Endothelial cell of umbilical vein (primary cell): ENCODE results near the gene AKAP8L. TPM values are rescaled to one million over a fixed set of nuclear protein-coding genes. Genes with fewer than 3 reads are reported as not detected.

Experiments
- BruUV-seq: library from RNA; stranded (reverse); fragments of 400-500 nt; replicated peaks from 2 replicates; lab custom pipeline; 2021; lab: Mats Ljungman, UMichigan
- CTCF ChIA-PET: fragments of 300-600, 350-600 bp; sonication (Branson Sonifier 250); formaldehyde crosslinking; loops from one replicate; lab custom pipeline; 2021; ENCODE audit warnings: antibody characterized with exemption, inconsistent platforms; lab: Charles Lee
- POLR2A ChIA-PET: fragments of 300-600, 350-600 bp; sonication (Branson Sonifier 250); formaldehyde crosslinking; loops from one replicate; lab custom pipeline; 2021; ENCODE audit warnings: antibody characterized with exemption, inconsistent platforms; lab: Charles Lee
- DNase-seq: peaks from one replicate; pipeline ENCODE4 v3.0.0-alpha.2; 2011; ENCODE audit warnings: low read depth, low spot score
- FAIRE-seq: peaks from 2 replicates; lab custom pipeline; 2011; peaks lifted over from hg19 to GRCh38; lab: Jason Lieb, UNC
- H2AFZ ChIP-seq: 2 replicates; pipeline ENCODE4 v1.6.0; 2012; ENCODE audit warnings: low read depth, low read length, control low read depth, inconsistent platforms
- H3K27ac ChIP-seq: 2 replicates; pipeline ENCODE4 v1.5.1; 2011; ENCODE audit warnings: low read depth, mild to moderate bottlenecking, control low read depth, low read length, moderate library complexity; ENCODE audit not compliant: insufficient read depth
- H3K27me3 ChIP-seq, 2 experiments: 2 replicates each; pipeline versions ENCODE4 v1.6.0 to v1.6.1; 2011; ENCODE audit warnings: low read length in 2 of 2, mixed read lengths in 1 of 2; ENCODE audit not compliant: control insufficient read depth in 2 of 2, insufficient read depth in 2 of 2
- H3K36me3 ChIP-seq, 2 experiments: 2 replicates in 1 of 2; 3 replicates in 1 of 2; pipeline ENCODE4 v1.5.1; 2011; ENCODE audit warnings: low read length in 2 of 2, mild to moderate bottlenecking in 1 of 2, moderate library complexity in 1 of 2; ENCODE audit not compliant: control insufficient read depth in 2 of 2, insufficient read depth in 2 of 2; ENCODE audit errors: extremely low read depth in 1 of 2
- H3K4me1 ChIP-seq: 3 replicates; pipeline ENCODE4 v1.5.1; 2011; ENCODE audit warnings: mild to moderate bottlenecking, low read length; ENCODE audit not compliant: control insufficient read depth, insufficient read depth; ENCODE audit errors: extremely low read depth
- H3K4me2 ChIP-seq: 2 replicates; pipeline ENCODE4 v1.6.1; 2011; ENCODE audit warnings: low read length, control low read depth, mixed read lengths; ENCODE audit not compliant: insufficient read depth
- H3K4me3 ChIP-seq, 3 experiments: fragments of 200-600 bp in 1 of 3; sonication (generic), shearing (Covaris generic) in 1 of 3; replicated peaks in 1 of 3; 2 replicates each; pipeline ENCODE4 v1.5.1; 2011 to 2016; ENCODE audit warnings: control low read depth in 3 of 3, low read length in 3 of 3, mild to moderate bottlenecking in 2 of 3, inconsistent platforms in 1 of 3, low read depth in 1 of 3, moderate library complexity in 1 of 3; ENCODE audit not compliant: insufficient read depth in 1 of 3
- H3K79me2 ChIP-seq: 2 replicates; pipeline ENCODE4 v1.6.0; 2012; ENCODE audit warnings: low read length, inconsistent platforms; ENCODE audit not compliant: control insufficient read depth, insufficient read depth
- H3K9ac ChIP-seq: replicated peaks from 2 replicates; pipeline ENCODE3; 2011; ENCODE audit warnings: low read length, control low read depth; ENCODE audit not compliant: insufficient read depth; ENCODE audit errors: extremely low read depth
- H3K9me1 ChIP-seq: replicated peaks from 3 replicates; pipeline ENCODE4 v1.6.0; 2011; ENCODE audit warnings: mild to moderate bottlenecking, low read length; ENCODE audit not compliant: control insufficient read depth, insufficient read depth; ENCODE audit errors: extremely low read depth
- H3K9me3 ChIP-seq: replicated peaks from 2 replicates; pipeline ENCODE4 v1.5.1; 2012; ENCODE audit warnings: low read length, inconsistent platforms; ENCODE audit not compliant: control insufficient read depth, insufficient read depth
- H4K20me1 ChIP-seq: replicated peaks from 2 replicates; pipeline ENCODE3; 2011; ENCODE audit warnings: mild to moderate bottlenecking, low read length; ENCODE audit not compliant: control insufficient read depth, insufficient read depth; ENCODE audit errors: extremely low read depth
- EZH2 ChIP-seq: IDR thresholded peaks from 2 replicates; pipeline ENCODE4 v1.6.1; 2012; ENCODE audit warnings: borderline replicate concordance, low read depth, mild to moderate bottlenecking, moderate library complexity, low read length, inconsistent platforms; ENCODE audit not compliant: severe bottlenecking
- FOS ChIP-seq: IDR thresholded peaks from 2 replicates; pipeline ENCODE4 v1.6.1; 2011; ENCODE audit warnings: mild to moderate bottlenecking, low read length, moderate library complexity, borderline replicate concordance; ENCODE audit not compliant: insufficient read depth
- GATA2 ChIP-seq: IDR thresholded peaks from 2 replicates; pipeline ENCODE4 v1.7.0; 2011; ENCODE audit warnings: low read depth, mild to moderate bottlenecking, moderate library complexity, mixed read lengths, low read length; ENCODE audit not compliant: insufficient read length, insufficient read depth
- JUN ChIP-seq: IDR thresholded peaks from 2 replicates; pipeline ENCODE4 v1.6.1; 2011; ENCODE audit warnings: borderline replicate concordance, low read depth; ENCODE audit not compliant: insufficient read length, insufficient read depth
- MYC ChIP-seq: IDR thresholded peaks from one replicate; pipeline ENCODE4 v1.6.1; 2011; ENCODE audit warnings: mild to moderate bottlenecking, low read depth, low read length
- POLR2A ChIP-seq: IDR thresholded peaks from 2 replicates; pipeline ENCODE4 v1.6.1; 2012; ENCODE audit warnings: low read depth, mild to moderate bottlenecking, control low read depth, low read length
- POLR2AphosphoS5 ChIP-seq: IDR thresholded peaks from 2 replicates; pipeline ENCODE4 v1.6.1; 2012; ENCODE audit warnings: low read depth, mild to moderate bottlenecking, control low read depth, low read length, moderate library complexity; ENCODE audit not compliant: insufficient read depth
- dilution Hi-C: fragments of 300-500 bp; cut with MboI; formaldehyde crosslinking; loops from one replicate; pipeline ENCODE4 v1.15.0; 2019; ENCODE audit warnings: low sequenced_read_pairs; ENCODE audit not compliant: extremely low pct_ligation_motif_present
- intact Hi-C: fragments of 100-400 bp; cut with micrococcal nuclease; formaldehyde crosslinking; loops from one replicate; pipeline ENCODE4 v1.10.0; 2022
- polyA plus RNA-seq, 4 experiments: library from polyadenylated mRNA; depleted of rRNA in 3 of 4; stranded (reverse) in 3 of 4; unstranded in 1 of 4; fragments of >200 nt; gene quantifications; 2 replicates each; pipeline versions ENCODE4 v1.2.1 to v1.2.3, GENCODE V29; 2011 to 2012; ENCODE audit warnings: missing spikeins in 1 of 4
- total RNA-seq: library from RNA; stranded (reverse); gene quantifications from 2 replicates; pipeline ENCODE4 v1.2.3, GENCODE V29; 2021
- TF ChIP-seq, protein P1 (sequence below): IDR thresholded peaks from 2 replicates; pipeline ENCODE4 v1.6.1; 2011; ENCODE audit not compliant: insufficient read depth, insufficient read length
- TF ChIP-seq, protein P2 (sequence below), 2 donors: IDR thresholded peaks; 1 replicate in 1 of 2; 2 replicates in 1 of 2; pipeline ENCODE4 v1.5.1; 2011; ENCODE audit warnings: low read length in 2 of 2, mild to moderate bottlenecking in 2 of 2, moderate library complexity in 2 of 2, control low read depth in 1 of 2, inconsistent platforms in 1 of 2, low read depth in 1 of 2; ENCODE audit not compliant: insufficient read depth in 1 of 2; ENCODE audit errors: extremely low read depth in 1 of 2

The AKAP8L gene
- total and polyA plus RNA-seq, 2 donors (not counting 3 experiments of a cell fraction or from before 2014, with no cell fraction given): 63.9 to 99.6 TPM

- Histone ChIP-seq H3K4me3 (no peak overlapping the region), H3K79me2 (peaks cover 63% of the 10 kb centered on the region), H3K27ac (no peak overlapping the region), H3K4me1 (peaks cover 17% of the 10 kb centered on the region), H3K9me1 (no peaks in the 10 kb centered on the region), H4K20me1 (no peaks in the 10 kb centered on the region), H3K4me2 (no peak overlapping the region), H3K9me3 (no peaks in the 10 kb centered on the region), H3K27me3 (no peaks in the 10 kb centered on the region), H3K36me3 (peaks cover 12 to 29% of the 10 kb centered on the region in 2 experiments), H3K9ac (no peak overlapping the region), H2AFZ (no peak overlapping the region)
- intact Hi-C loops: no loop called here
- POLR2A ChIA-PET: no interaction called here
- no peak for TF ChIP-seq EZH2
- no peak for TF ChIP-seq POLR2AphosphoS5
- TF ChIP-seq, protein P1, sequence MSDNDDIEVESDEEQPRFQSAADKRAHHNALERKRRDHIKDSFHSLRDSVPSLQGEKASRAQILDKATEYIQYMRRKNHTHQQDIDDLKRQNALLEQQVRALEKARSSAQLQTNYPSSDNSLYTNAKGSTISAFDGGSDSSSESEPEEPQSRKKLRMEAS: no peak
- BruUV-seq: no TSS peak
- dilution Hi-C loops: no loop called here
- FAIRE-seq: no peak
- DNase-seq: no peak
- CTCF ChIA-PET: no interaction called here
Measured at GRCh38 chr19:15374105-15374651, 44.6 kb downstream of the AKAP8L start.

DNA sequence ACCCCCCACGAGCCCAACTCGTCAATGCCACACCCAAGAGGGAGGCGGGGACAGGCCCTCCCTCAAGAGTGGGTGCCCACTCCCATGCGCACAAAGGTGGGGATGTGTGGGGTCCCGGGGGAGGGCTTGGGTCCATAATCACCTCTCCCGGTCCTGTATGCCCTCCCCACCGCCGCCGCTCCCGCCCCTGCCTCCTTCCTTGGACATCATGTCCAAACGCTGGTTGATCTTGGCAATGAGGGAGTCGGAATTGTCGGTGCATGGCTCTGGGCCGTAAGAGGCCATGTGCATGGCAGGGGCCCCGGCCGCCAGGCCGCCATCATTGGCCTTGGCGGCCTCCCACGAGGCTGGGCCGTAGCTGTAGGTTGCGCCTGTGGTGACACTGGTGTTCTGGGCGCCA lies 45.1 kb downstream of the AKAP8L start:
- H3K4me1 ChIP-seq: peaks cover 17% of the 10 kb centered on the region
- no peak overlapping the region for H3K4me3 ChIP-seq
- TF ChIP-seq MYC: no peak
- TF ChIP-seq JUN: no peak
- TF ChIP-seq FOS: no peak
- TF ChIP-seq, protein P1: no peak
- TF ChIP-seq, protein P2, sequence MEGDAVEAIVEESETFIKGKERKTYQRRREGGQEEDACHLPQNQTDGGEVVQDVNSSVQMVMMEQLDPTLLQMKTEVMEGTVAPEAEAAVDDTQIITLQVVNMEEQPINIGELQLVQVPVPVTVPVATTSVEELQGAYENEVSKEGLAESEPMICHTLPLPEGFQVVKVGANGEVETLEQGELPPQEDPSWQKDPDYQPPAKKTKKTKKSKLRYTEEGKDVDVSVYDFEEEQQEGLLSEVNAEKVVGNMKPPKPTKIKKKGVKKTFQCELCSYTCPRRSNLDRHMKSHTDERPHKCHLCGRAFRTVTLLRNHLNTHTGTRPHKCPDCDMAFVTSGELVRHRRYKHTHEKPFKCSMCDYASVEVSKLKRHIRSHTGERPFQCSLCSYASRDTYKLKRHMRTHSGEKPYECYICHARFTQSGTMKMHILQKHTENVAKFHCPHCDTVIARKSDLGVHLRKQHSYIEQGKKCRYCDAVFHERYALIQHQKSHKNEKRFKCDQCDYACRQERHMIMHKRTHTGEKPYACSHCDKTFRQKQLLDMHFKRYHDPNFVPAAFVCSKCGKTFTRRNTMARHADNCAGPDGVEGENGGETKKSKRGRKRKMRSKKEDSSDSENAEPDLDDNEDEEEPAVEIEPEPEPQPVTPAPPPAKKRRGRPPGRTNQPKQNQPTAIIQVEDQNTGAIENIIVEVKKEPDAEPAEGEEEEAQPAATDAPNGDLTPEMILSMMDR (IDR thresholded peaks at IDR 0.05; ENCODE audit: extremely low read depth in 1 of 2, insufficient read depth in 1 of 2, low read depth in 1 of 2, low read length in 2 of 2): no peak
- no peak for TF ChIP-seq POLR2A
- no peak for TF ChIP-seq POLR2AphosphoS5
- no peak for TF ChIP-seq EZH2
- TF ChIP-seq GATA2: no peak
- intact Hi-C loops: no loop called here
- H2AFZ ChIP-seq: no peak overlapping the region
- H3K79me2 ChIP-seq: peaks cover 58% of the 10 kb centered on the region
- H3K4me2 ChIP-seq: no peak overlapping the region
- no TSS peak for BruUV-seq
- peaks cover 14 to 31% of the 10 kb centered on the region in 2 experiments for H3K36me3 ChIP-seq
- ChIA-PET CTCF (no interaction called here), POLR2A (no interaction called here)
- no peak overlapping the region for H3K27ac ChIP-seq
- no peaks in the 10 kb centered on the region for H3K27me3 ChIP-seq
- dilution Hi-C loops: no loop called here
- no peaks in the 10 kb centered on the region for H3K9me3 ChIP-seq
- no peak for FAIRE-seq
- no peak overlapping the region for H3K9ac ChIP-seq
- H4K20me1 ChIP-seq: no peaks in the 10 kb centered on the region
- no peaks in the 10 kb centered on the region for H3K9me1 ChIP-seq
- no peak for DNase-seq
